Activated T-helper 1 cell treated with anti-CD3 and anti-CD28 coated beads, Interleukin-2, amount 50 U/mL, for 16 hours (primary cell): Measurements from ENCODE around the gene KNSTRN.

Source experiments
- DNase-seq, 2 donors: peaks; one replicate each; pipeline ENCODE4 v3.0.0-alpha.2; 2020; ENCODE audit warnings: low read depth in 1 of 2, low spot score in 1 of 2

KNSTRN gene

DNA sequence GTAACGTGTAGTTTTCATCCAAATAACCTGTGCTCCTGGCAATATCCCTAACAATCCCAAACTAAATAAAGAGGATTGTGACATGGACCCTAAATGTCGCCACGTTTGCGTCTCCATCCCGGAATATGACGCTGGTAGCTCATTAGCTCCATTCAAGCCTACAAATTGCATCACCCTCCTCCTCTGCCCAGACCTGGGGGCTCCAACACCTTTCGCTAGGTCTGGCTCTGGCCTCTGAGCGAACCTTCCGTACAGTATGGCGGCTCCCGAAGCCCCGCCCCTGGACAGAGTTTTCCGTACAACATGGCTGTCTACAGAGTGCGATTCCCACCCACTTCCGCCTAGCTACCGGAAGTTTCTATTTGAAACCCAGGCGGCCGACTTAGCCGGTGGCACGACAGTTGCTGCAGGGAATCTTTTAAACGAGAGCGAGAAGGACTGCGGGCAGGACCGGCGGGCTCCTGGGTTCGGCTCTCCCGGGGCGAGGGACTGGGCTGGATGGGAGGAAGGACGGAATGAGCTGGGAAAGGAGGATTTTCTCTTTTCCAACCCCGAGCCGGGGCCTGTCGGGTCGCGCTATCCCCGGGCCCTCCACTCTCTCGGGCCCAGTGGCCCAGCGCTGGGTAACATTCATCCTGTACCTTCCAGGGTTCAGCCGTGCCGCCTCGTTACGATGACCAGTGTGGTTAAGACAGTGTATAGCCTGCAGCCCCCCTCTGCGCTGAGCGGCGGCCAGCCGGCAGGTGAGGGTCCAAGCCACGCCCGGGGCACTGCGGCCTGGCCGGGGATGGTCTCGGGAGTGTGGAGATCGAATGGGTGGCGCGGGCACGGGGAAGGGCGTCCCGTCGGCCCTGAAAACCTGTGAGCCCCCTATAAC lies at the start of gene KNSTRN:
Gene KNSTRN (plus strand): TSS at position 142 of the 877 bp plus-strand sequence. CDS start 115 bp downstream, at position 257.
- peak; percentile 85 for DNase-seq

GRCh38 chr15:40333922-40334492 lies 48.5 kb upstream of the KNSTRN start:
- DNase-seq = no peak

GRCh38 chr15:40334541-40334940 lies 48.0 kb upstream of the KNSTRN start:
- DNase-seq = no peak

- no peak for DNase-seq
These were observed 47.4 kb upstream of the KNSTRN start for GRCh38 chr15:40334941-40335795.

- DNase-seq = no peak
These were observed 46.4 kb upstream of the KNSTRN start for GRCh38 chr15:40335938-40336743.

- DNase-seq = no peak
These were observed 45.8 kb upstream of the KNSTRN start for GRCh38 chr15:40336744-40337122.

- no peak for DNase-seq
These were observed 44.9 kb upstream of the KNSTRN start for GRCh38 chr15:40337597-40337996.

GRCh38 chr15:40338041-40338657 lies 44.4 kb upstream of the KNSTRN start:
- DNase-seq = peak; percentile 54 to 55

GRCh38 chr15:40338921-40339620 lies 43.5 kb upstream of the KNSTRN start:
- no peak for DNase-seq

- DNase-seq = no peak
These were observed 42.9 kb upstream of the KNSTRN start for GRCh38 chr15:40339621-40339945.

GRCh38 chr15:40340038-40340739 lies 42.3 kb upstream of the KNSTRN start:
- no peak for DNase-seq

DNA sequence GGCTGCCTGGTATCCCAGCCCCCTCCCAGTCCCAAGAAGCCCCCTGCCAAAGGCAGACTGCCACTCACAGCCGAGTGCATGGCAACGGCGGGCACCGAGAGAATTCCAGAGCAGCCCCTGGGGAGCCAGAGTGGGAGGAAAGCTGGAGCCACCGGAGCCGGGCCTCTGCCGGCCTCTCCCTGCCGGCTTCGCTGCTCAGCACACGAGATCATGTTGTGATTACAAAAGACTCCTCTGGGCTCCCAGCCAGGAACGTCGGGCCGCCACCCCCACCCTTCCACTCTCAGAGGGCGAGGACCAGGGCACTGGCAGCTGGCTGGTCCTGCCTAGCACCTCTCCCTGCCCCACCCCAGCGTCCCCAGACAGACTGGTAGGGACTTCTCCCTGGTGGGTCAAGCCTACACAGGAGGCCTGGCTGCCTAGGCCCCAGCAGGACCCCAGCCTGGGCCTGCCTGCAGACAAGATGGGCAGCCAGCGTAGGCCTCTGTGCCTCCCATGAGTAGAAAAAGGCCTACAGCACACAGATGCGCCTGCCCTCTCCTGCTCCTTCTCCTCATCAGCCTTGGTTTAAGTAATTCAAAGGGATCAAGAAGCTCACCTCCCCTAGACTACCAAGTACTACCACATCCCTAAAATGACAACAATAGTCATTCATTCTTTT lies 41.7 kb upstream of the KNSTRN start, which contains the start of gene CCDC9B:
Gene CCDC9B (minus strand): TSS at position 200 of the 661 bp plus-strand sequence. CDS start 120 bp downstream, at position 80.
- no peak for DNase-seq

- DNase-seq = no peak
These were observed 39.9 kb upstream of the KNSTRN start for GRCh38 chr15:40342416-40343320.

DNA sequence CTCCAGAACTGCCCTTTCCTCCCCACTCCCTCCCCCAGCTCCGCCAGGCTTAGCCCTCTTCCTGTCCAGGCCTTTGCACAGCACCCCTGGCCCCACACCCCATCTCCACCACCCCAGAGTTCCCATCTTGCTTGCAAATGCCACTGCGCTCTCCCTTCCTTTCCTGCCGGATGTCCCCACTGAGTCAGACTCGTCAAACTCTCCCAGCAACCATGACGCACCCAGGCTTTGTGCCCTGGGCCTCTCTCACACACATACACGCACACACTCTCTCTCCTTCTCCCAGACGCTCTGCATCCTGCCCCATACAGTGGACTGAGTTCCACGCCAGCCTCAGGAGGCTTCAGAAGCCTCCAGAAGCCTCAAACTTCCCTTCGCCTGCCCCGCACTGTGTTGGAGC lies 39.0 kb upstream of the KNSTRN start:
- DNase-seq = no peak

DNA sequence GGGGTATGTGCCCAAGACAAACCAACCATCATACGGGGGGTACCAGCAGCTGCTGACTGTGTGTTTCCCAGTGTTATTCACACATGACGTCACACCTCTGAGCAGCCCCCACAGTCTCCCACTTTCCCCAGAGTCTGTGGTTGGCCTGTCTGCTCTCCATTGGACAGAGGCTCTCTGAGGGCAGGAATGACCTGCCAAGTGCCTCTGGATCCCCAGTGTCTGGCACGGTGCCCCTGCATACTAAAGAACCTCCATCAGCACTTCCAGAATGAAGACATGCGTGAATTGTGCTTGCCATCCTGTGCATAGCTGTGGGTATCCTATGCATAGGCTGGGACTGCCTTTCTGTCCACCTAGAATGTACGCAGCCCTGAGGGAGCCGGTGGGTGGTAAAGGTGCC lies 38.3 kb upstream of the KNSTRN start:
- no peak for DNase-seq

DNA sequence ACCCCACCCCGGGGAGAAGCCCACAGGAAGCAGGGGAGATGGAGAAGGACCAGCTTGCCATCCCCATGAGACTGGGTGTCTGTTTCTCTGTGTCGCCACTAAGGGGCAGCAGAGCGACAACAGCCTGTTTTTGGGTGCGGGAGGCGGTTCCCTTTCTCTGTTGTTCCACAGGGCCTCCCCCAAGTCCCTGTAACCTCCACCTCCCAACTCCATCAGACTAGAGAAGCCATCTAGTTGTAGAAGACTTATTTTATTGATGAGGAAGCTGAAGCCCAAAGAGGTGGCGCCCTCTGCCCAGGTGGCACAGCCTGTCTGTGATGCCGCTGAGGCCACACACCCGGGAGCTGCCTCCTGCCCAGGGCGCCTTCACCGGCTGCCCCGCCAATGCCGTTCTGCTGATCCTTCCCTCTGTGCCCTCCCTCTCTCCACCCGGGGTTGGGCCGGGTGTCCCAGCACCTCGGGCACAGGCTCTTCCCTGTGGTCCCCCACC lies 37.8 kb upstream of the KNSTRN start:
- peak; percentile 39 to 44 for DNase-seq

GRCh38 chr15:40345225-40345866 lies 37.2 kb upstream of the KNSTRN start:
- no peak for DNase-seq
